ENCODE measurements around the gene NFATC3. TPM values are rescaled to one million over a fixed set of nuclear protein-coding genes. Genes with fewer than 3 reads are reported as not detected.

NFATC3 gene
- total and polyA plus RNA-seq, 2 of the 8 experiments (the other 6 are each of a cell fraction or from before 2014, with no cell fraction given): 17.6 to 34.5 TPM

DNA sequence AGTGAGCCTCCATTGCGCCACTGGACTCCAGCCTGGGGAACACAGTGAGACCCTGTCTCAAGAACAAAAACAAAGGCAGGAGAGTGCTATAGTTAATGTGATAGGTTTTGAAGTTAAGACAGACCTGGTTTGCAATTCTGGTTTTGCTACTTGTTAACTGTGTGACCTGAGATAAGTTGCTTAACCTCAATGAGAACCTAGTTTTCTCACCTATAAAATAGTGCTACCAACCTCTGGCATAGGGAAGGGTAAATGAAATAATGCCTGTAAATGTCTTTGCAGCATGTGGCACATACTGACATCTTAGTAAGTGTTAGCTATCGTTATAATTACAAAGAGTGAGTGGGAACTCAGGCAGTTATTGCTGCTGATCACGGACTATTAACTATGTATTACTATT, 29.8 kb upstream of the NFATC3 start (continued):
- TF ChIP-seq, protein P1, sequence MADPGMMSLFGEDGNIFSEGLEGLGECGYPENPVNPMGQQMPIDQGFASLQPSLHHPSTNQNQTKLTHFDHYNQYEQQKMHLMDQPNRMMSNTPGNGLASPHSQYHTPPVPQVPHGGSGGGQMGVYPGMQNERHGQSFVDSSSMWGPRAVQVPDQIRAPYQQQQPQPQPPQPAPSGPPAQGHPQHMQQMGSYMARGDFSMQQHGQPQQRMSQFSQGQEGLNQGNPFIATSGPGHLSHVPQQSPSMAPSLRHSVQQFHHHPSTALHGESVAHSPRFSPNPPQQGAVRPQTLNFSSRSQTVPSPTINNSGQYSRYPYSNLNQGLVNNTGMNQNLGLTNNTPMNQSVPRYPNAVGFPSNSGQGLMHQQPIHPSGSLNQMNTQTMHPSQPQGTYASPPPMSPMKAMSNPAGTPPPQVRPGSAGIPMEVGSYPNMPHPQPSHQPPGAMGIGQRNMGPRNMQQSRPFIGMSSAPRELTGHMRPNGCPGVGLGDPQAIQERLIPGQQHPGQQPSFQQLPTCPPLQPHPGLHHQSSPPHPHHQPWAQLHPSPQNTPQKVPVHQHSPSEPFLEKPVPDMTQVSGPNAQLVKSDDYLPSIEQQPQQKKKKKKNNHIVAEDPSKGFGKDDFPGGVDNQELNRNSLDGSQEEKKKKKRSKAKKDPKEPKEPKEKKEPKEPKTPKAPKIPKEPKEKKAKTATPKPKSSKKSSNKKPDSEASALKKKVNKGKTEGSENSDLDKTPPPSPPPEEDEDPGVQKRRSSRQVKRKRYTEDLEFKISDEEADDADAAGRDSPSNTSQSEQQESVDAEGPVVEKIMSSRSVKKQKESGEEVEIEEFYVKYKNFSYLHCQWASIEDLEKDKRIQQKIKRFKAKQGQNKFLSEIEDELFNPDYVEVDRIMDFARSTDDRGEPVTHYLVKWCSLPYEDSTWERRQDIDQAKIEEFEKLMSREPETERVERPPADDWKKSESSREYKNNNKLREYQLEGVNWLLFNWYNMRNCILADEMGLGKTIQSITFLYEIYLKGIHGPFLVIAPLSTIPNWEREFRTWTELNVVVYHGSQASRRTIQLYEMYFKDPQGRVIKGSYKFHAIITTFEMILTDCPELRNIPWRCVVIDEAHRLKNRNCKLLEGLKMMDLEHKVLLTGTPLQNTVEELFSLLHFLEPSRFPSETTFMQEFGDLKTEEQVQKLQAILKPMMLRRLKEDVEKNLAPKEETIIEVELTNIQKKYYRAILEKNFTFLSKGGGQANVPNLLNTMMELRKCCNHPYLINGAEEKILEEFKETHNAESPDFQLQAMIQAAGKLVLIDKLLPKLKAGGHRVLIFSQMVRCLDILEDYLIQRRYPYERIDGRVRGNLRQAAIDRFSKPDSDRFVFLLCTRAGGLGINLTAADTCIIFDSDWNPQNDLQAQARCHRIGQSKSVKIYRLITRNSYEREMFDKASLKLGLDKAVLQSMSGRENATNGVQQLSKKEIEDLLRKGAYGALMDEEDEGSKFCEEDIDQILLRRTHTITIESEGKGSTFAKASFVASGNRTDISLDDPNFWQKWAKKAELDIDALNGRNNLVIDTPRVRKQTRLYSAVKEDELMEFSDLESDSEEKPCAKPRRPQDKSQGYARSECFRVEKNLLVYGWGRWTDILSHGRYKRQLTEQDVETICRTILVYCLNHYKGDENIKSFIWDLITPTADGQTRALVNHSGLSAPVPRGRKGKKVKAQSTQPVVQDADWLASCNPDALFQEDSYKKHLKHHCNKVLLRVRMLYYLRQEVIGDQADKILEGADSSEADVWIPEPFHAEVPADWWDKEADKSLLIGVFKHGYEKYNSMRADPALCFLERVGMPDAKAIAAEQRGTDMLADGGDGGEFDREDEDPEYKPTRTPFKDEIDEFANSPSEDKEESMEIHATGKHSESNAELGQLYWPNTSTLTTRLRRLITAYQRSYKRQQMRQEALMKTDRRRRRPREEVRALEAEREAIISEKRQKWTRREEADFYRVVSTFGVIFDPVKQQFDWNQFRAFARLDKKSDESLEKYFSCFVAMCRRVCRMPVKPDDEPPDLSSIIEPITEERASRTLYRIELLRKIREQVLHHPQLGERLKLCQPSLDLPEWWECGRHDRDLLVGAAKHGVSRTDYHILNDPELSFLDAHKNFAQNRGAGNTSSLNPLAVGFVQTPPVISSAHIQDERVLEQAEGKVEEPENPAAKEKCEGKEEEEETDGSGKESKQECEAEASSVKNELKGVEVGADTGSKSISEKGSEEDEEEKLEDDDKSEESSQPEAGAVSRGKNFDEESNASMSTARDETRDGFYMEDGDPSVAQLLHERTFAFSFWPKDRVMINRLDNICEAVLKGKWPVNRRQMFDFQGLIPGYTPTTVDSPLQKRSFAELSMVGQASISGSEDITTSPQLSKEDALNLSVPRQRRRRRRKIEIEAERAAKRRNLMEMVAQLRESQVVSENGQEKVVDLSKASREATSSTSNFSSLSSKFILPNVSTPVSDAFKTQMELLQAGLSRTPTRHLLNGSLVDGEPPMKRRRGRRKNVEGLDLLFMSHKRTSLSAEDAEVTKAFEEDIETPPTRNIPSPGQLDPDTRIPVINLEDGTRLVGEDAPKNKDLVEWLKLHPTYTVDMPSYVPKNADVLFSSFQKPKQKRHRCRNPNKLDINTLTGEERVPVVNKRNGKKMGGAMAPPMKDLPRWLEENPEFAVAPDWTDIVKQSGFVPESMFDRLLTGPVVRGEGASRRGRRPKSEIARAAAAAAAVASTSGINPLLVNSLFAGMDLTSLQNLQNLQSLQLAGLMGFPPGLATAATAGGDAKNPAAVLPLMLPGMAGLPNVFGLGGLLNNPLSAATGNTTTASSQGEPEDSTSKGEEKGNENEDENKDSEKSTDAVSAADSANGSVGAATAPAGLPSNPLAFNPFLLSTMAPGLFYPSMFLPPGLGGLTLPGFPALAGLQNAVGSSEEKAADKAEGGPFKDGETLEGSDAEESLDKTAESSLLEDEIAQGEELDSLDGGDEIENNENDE (IDR thresholded peaks at IDR 0.05; ENCODE audit: insufficient replicate concordance, low read length): no peak
- TF ChIP-seq KDM5A (IDR thresholded peaks at IDR 0.05; ENCODE audit: low read length) (no peak), CBX5 (IDR thresholded peaks at IDR 0.05; ENCODE audit: low read depth, low read length) (no peak), POLR2AphosphoS5 (IDR thresholded peaks at IDR 0.05; ENCODE audit: low read depth, low read length) (no peak), CHD2 (IDR thresholded peaks at IDR 0.05; ENCODE audit: low read length) (no peak), SIRT6 (IDR thresholded peaks at IDR 0.05; ENCODE audit: low read length) (no peak)

All from H1 (cell line).